Activated CD8-positive, alpha-beta memory T cell treated with anti-CD3 and anti-CD28 coated beads for 24 hours (primary cell): ENCODE data around the gene RFNG.

Experiments used
- DNase-seq: peaks from one replicate; pipeline ENCODE4 v3.0.0-alpha.2; 2020

The RFNG gene

DNA sequence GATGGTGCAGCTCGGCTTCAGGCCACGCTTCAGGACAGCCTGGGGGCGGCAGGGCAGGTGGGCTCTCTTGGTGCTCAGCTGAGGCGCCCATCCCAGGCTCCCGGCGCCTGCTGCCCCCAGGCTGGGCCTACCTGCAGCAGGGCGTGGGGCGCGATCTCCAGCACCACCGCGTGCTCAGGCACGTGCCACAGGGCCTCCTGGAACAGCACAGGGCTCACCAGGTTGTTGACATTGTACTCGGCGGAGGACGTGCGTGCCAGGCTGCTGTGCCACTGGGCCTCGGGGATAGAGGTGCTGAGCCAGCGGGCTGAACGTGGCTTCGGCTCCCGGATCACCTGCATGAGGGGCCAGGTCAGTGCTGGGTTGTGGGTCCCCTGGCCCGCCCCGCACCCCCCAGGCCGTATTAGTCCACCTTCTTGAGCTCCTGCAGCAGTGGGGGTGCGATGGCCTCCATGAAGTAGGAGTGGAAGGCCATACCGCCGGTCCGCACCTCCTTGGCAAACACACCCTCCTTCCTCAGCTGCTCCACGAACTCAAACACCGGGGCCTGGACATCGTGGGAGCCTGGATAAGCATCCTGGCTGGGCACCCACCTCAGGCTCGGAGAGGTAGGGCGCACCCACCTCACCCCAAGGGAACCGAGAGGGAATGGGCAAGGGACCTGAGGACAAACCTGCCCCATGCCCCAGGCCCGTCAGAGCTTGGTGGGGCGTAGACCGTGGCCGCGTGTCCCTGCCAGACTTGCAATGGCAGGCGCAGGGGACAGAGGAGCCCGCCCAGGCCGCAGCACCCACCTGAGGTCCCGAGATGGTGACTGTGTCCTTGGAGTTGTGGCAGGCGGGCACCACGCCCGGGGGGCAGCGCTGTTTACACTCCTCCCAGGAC is 37.5 kb upstream of the RFNG start:
- no peak for DNase-seq

GRCh38 chr17:82087961-82088837 is 36.6 kb upstream of the RFNG start:
- DNase-seq = no peak

DNA sequence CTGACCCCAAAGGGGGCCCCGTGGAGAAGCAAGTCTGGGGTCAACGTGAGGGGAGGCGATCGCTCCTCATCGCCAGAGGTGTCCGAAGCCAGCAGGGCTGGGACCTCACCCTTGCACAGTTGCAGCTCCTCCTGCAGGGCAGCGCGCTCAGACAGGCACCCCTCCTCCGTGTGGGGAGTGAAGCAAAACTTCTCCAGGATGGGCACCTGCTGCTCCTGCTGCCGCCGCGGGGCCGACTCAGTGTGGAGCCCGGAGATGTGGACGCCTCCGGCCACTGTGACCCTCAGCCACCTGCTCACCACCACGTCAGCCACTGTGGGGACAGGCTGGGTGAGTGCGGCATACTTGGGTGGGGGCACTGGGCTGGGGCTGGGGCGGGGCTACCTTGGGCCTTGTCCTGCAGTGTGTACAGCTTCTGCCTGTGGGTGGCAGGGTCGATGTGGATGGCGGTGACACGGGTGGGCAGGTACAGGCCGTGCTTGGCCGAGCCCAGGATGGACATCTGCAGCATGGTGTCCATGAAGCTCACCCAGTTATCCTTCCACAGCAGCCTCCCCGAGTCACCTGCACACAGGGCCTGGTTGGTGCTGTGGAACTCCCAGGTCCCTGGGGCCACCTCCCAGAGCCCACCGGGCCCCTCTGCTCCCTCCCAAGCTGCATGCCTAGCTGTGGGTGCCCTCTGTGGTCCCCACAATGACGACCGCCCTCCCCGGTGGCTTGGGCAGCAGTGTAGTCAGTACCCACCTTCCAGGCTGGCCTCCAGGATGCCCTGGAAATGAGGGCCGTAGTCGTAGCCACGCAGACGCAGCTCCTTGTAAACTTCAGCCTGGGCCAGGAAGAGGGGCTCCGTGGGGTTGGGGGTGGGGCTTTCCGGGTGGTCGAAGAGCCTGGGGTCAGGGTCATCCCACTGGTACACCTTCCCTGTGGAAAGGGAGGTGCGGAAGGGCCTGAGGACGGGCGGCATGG is 35.6 kb upstream of the RFNG start:
- DNase-seq = no peak

GRCh38 chr17:82085931-82086764 is 34.5 kb upstream of the RFNG start:
- DNase-seq = no peak

GRCh38 chr17:82085031-82085861 is 33.6 kb upstream of the RFNG start:
- no peak for DNase-seq

- no peak for DNase-seq
Observed at GRCh38 chr17:82084373-82085030, 32.9 kb upstream of the RFNG start.

- DNase-seq = no peak
Observed at GRCh38 chr17:82083533-82084359, 32.1 kb upstream of the RFNG start.

DNA sequence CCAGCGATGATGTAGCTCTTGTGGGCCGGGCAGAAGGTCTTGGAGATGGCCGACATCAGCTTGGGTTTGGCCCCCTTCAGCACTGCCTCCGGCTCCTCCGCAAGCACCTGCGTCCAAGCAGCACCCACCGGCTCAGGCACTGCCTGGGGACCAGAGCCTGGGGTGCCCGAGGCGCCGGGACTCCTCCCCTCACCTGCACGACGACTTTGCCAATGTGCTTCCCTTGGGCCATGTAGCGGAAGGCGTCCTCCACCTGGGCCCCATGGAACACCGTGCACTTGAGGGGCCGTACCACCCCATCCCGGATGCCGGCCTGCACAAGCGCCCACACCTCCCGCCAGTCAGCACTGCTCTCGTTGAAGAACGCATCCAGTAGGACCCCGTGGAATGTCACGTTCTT is 31.4 kb upstream of the RFNG start:
- no peak for DNase-seq

DNA sequence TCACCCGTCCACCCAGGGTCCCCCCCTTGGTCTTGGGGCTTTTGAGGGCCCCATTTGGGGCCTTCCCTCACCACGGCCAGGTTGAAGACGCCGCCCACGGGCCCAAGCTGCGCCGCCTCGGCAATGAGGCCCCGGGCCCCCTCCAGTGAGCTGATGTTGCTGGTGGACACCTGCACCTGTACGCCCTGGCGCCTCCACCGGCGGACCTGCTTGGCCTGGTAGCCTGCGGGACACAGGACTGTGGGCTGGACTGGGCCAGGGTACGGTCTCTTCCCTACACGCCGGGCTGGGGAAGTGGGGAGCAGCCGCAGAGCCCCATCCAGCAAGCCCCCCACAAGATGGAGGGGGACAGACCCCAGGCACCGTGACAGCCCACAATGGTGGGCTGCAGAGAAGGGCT is 30.8 kb upstream of the RFNG start:
- DNase-seq = no peak

- DNase-seq = no peak
Observed at GRCh38 chr17:82081966-82082365, 30.4 kb upstream of the RFNG start.

GRCh38 chr17:82081546-82081945 is 29.9 kb upstream of the RFNG start:
- no peak for DNase-seq

GRCh38 chr17:82080789-82081464 is 29.3 kb upstream of the RFNG start:
- DNase-seq = no peak

DNA sequence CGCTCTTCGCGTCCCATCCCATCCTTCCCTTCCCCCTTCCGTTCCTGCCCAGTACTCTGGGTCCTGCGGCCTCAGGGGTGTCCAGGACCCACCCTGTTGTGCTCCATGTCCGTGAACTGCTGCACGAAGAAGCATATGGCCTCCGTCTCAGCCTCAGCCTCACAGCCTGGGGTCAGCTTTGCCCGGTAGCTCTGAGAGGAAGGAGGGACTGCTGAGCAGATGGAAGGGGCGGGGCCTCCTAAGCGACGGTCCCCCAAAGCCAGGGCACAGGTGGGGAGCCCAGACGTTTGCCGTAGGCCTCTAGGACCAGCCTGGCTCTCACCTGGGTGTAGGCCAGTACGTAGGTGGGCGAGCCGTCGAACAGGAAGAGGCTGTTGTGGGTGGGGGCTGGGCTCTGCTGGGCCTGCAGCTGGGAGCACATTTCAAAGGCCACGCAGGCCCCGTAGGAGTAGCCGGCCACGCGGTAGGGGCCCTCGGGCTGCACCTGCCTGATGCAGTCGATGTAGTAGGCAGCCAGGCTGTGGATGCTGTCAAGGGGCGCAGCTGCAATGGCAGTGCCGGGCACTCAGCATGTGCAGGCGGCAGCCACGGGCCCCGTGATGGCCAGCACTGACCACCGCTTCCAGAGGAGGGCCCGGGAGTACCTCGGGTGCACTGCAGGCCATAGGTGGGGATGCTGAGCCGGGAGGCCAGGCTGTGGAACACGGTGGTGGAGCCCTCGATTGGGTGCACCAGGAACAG is 28.6 kb upstream of the RFNG start:
- no peak for DNase-seq

GRCh38 chr17:82079001-82079677 is 27.5 kb upstream of the RFNG start:
- DNase-seq = no peak

DNA sequence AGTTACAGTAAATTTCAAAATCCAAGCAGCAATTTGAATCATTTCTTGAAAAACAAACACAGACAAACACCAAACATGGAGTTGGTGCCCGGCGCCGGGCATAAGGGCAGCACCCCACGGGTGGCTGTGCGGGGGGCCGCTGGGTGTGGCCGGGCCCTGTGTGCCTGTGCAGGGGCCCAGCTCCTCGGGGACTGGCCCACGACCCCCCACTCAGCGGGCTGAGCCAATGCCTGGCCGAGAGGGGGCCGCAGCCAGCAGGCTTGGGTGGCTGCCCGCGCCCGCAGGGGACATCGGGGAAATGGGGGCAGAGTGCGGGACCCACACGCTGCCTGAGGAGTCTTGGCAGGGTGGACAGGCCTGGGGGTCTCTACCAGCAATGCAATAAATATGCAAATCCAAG is 26.8 kb upstream of the RFNG start:
- DNase-seq = no peak

DNA sequence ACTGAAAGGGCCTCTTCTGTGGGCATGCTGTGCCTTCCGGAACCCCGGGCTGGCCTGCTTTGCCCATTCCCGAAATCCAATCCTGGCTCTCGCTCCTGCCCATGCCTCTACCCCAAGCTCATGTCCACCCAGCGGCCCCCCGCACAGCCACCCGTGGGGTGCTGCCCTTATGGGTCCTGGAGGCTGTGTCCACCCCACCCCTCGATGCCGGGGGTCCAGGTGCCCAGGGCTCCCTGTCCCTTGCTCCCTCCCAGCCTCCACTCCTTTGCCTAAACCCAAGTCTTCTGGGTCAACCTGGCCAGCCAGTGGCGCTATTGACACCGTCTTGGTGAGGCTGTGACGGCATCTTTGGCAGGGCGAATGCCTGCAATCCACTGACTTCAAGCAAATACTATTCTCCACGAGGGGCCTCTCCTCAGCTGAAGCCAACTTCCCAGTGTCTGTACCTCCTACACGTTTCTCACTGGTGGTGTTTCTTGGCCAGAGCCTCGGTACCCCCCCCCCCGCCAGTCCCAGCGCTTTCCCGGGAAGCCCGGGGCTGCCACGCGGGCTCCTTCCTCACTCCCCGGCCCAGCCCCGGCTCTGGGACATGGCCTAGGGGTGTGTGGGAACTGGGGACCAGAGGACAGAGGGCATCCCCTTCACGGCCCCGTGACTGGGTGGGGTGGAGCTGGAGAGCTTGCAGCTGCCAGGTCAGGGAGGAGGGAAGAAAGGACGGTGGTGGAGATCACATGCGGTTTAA is 26.2 kb upstream of the RFNG start:
- no peak for DNase-seq
